GM19467 (cell line): Measurements from ENCODE around the gene CCDC81.

ENCODE experiments used
- ATAC-seq: cut with Tn5 transposase; IDR thresholded peaks from one replicate; pipeline ENCODE4 v1.9.1; 2021; ENCODE audit warnings: mild to moderate bottlenecking, moderate library complexity; ENCODE audit not compliant: unreplicated experiment

CCDC81 gene

DNA sequence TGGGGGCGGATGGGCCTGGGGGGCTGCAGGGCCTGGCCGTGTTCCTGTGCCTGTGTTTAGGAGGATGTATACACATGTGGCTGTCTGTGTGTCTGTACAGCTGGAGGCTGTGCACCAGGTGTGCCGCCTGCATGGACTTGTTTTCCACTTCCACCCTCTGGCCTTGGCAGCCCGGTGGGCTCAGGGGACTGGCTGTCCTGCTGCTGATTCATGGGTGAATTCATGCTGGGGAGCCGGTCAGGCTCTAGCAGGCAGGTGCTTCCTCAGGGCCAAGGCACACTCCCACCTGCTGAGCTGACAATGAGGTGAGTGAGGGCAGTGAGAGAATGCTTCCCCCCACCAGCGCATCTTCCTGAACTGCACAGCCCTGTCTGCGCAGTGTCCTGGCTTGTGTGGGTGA lies 88.4 kb downstream of the CCDC81 start:
- ATAC-seq, result no peak

DNA sequence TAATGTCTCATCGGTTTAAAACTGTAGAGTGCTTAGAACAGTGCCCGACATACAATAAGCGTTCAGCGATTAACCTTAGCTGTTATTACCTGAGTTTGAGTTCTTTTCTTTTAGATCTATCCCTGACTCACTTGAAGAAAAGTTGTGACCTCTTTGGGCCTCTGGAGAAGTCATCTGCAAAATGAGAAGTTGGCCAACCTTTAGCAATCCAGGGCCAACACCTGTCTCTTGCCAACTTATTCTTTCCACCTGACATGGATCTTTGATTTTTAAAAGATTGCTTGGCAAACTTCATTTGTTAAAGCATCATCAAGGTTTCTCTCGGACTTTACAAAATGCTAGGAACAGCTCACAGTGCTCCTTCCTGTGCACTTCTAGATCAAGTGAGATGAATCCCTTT lies 89.3 kb downstream of the CCDC81 start:
- ATAC-seq, result no peak

DNA sequence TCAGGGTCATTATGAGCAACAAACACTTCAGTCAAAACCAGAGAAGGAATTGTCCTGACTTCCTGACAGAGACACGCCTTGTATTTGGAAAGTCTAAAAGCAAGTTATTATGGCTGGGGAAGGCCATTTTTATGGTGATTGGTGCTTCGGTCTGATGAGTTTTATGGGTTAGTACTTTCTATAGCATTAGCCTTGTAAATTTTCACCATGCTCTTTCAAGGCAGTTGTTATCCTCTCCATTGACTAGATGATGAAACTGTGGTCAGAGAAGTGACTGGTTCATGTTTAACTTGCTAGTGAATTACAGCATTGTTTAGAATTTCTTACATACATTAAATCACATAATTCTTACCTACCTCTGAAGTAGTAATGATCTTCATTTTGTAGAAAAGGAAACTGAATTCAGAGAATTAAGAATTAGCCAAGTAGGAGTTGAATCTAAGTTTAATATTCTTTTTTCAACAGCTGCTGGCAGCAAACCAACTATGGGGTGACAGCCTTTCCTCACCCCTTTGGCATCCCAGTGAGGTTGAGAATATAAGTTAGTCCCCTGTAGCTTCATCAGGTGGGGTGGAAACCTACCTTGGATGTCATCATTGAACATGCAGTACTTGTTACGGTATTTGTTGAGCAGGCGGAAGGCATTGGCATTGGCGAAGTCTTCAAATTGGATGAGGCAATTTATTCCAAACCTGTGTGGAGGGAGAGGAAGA lies 90.0 kb downstream of the CCDC81 start:
- no peak for ATAC-seq

DNA sequence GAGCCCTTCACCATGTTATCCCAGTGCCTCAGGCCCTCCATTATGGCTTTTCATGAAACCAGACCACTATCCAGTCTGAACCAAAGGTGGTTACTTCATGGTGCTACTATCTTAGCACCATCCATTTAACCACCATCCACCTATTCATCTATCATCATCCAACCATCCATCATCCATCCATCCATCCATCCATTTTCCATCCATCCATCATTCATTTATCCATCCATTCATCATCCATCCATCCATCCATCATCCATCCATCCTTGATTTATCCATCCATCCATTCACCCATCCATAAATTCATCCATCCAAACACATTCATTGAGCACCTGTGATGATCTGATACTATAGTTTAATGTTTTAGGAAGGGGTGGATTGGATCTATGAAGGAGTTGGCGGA lies 93.5 kb downstream of the CCDC81 start:
- ATAC-seq, result no peak

DNA sequence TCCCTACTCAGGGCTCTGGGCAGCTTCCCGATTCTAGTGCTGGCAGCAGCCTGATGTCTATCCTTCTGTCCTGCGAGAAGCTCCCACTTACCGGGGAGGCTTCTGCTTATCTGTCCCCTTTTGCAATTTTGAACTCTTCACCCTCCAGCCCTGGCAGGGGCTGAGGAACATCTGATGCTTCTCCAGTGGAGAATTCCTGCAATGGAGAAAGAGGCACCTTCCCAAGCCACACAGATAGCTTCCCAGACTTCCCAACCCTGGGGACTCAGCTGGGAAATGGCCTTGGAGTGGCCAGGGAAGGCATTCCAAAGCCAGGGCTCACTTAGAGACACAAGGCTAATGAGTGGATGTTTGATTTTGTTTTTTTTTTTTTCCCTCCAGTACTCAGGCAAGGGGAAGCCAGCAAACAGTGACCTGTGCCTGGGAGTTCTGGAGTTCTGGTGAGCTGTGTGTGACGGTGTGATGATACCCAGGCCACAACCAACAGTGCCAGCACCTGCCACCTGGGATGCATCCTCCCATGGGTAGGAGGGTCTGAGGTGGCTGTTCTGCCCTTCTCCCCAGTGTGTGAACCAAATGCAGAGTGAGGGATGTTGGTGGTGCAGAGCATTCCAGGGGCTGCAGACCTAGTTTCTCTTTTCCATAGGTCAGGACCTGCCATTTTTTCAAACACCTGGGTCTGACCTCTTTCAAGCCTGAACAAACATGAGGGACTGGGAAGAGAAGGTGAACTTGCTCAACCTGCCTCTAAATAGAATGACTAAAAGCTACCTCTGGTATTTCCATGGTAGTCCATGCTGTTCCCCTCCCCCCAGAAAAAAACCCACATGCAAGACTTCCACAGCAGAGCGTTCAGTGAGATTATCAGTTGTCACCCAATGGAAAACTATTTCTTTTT lies 95.1 kb downstream of the CCDC81 start:
- ATAC-seq, result no peak
